SK-N-SH (cell line): ENCODE data around the gene GLS. TPM values are rescaled to one million over a fixed set of nuclear protein-coding genes. Genes with fewer than 3 reads are reported as not detected.

Experiments
- CTCF ChIA-PET: fragments of 300-600, 350-600 bp; formaldehyde crosslinking; extraction: SDS; loops from one replicate; lab custom pipeline; 2021; lab: Yijun Ruan, JAX
- POLR2A ChIA-PET: fragments of 350-600 bp; sonication (Branson Sonifier 250); formaldehyde crosslinking; extraction: SDS; loops from one replicate; lab custom pipeline; 2020; ENCODE audit warnings: antibody characterized with exemption, inconsistent platforms; lab: Yijun Ruan, JAX
- DNase-seq: peaks from one replicate; pipeline ENCODE4 v3.0.0; 2012
- H2AFZ ChIP-seq: fragments of 200-600 bp; sonication (generic); 2 replicates; pipeline ENCODE4 v1.8.1; 2016; ENCODE audit warnings: antibody characterized with exemption, mild to moderate bottlenecking, low read depth
- H3F3A ChIP-seq: fragments of 200-600 bp; sonication (generic); replicated peaks from 2 replicates; pipeline ENCODE3; 2016; ENCODE audit warnings: antibody characterized with exemption, mild to moderate bottlenecking; ENCODE audit not compliant: insufficient read depth
- H3K27ac ChIP-seq, 2 experiments: fragments of 200-500 bp in 1 of 2; fragments of 200-600 bp in 1 of 2; sonication (Bioruptor generic) in 1 of 2; sonication (generic), shearing (Covaris generic) in 1 of 2; 2 replicates each; pipeline versions ENCODE4 v1.5.1 to v1.6.1; 2014 to 2016; ENCODE audit warnings: low read depth in 2 of 2, inconsistent platforms in 1 of 2, low read length in 1 of 2, mild to moderate bottlenecking in 1 of 2, mixed read lengths in 1 of 2
- H3K27me3 ChIP-seq: fragments of 200-600 bp; sonication (generic), shearing (Covaris generic); 2 replicates; pipeline ENCODE4 v1.6.1; 2016; ENCODE audit warnings: mixed run types; ENCODE audit not compliant: insufficient read depth
- H3K36me3 ChIP-seq, 2 experiments: fragments of 200-500 bp in 1 of 2; fragments of 200-600 bp in 1 of 2; sonication (Bioruptor generic) in 1 of 2; sonication (generic) in 1 of 2; replicated peaks in 1 of 2; 2 replicates each; pipeline versions ENCODE3 to v1.5.1; 2014 to 2016; ENCODE audit warnings: low read length in 1 of 2, mild to moderate bottlenecking in 1 of 2; ENCODE audit not compliant: insufficient read depth in 2 of 2, control insufficient read depth in 1 of 2
- H3K4me1 ChIP-seq, 2 experiments: fragments of 200-500 bp in 1 of 2; fragments of 200-600 bp in 1 of 2; sonication (Bioruptor generic) in 1 of 2; sonication (generic), shearing (Covaris generic) in 1 of 2; 2 replicates each; pipeline versions ENCODE4 v1.5.1 to v1.6.1; 2014 to 2016; ENCODE audit warnings: low read depth in 1 of 2, low read length in 1 of 2, mixed run types in 1 of 2; ENCODE audit not compliant: insufficient read depth in 2 of 2, control insufficient read depth in 1 of 2
- H3K4me2 ChIP-seq: fragments of 200-600 bp; sonication (generic), shearing (Covaris generic); 2 replicates; pipeline ENCODE4 v1.6.1; 2017; ENCODE audit warnings: mixed run types
- H3K4me3 ChIP-seq, 2 experiments: fragments of 200-500 bp in 1 of 2; fragments of 200-600 bp in 1 of 2; sonication (Bioruptor generic) in 1 of 2; sonication (generic), shearing (Covaris generic) in 1 of 2; 2 replicates each; pipeline versions ENCODE4 v1.5.1 to v1.8.1; 2014 to 2016; ENCODE audit warnings: low read depth in 2 of 2, inconsistent platforms in 1 of 2, low read length in 1 of 2, mild to moderate bottlenecking in 1 of 2, mixed read lengths in 1 of 2, moderate library complexity in 1 of 2
- H3K79me2 ChIP-seq: fragments of 200-600 bp; sonication (generic); 2 replicates; pipeline ENCODE4 v1.8.1; 2017; ENCODE audit warnings: mild to moderate bottlenecking; ENCODE audit not compliant: insufficient read depth
- H3K9ac ChIP-seq: fragments of 200-600 bp; sonication (generic); 2 replicates; pipeline ENCODE4 v1.6.1; 2017; ENCODE audit warnings: mixed run types
- H3K9me2 ChIP-seq: fragments of 200-600 bp; sonication (generic); 2 replicates; pipeline ENCODE4 v1.6.1; 2017; ENCODE audit warnings: mixed run types
- H3K9me3 ChIP-seq: fragments of 200-600 bp; sonication (generic); 2 replicates; pipeline ENCODE4 v1.6.1; 2017; ENCODE audit warnings: mixed run types, mild to moderate bottlenecking, moderate library complexity
- H4K20me1 ChIP-seq: fragments of 200-600 bp; sonication (generic); 2 replicates; pipeline ENCODE4 v1.6.1; 2017; ENCODE audit warnings: mild to moderate bottlenecking, mixed run types; ENCODE audit not compliant: insufficient read depth
- CTCF ChIP-seq: fragments of 200-600 bp; sonication (generic); IDR thresholded peaks from 2 replicates; pipeline ENCODE4 v1.6.1; 2017; ENCODE audit warnings: antibody characterized with exemption, mild to moderate bottlenecking, moderate library complexity
- ELF1 ChIP-seq: IDR thresholded peaks from 2 replicates; pipeline ENCODE4 v1.4.0; 2012
- GABPA ChIP-seq: IDR thresholded peaks from 2 replicates; pipeline ENCODE4 v1.4.0; 2012; ENCODE audit warnings: low read depth, mild to moderate bottlenecking
- GATA2 ChIP-seq: sonication (generic); formaldehyde crosslinking; IDR thresholded peaks from 2 replicates; pipeline ENCODE4 v1.5.0; 2020; ENCODE audit warnings: mild to moderate bottlenecking, missing genetic modification reagents
- MEF2A ChIP-seq: IDR thresholded peaks from 2 replicates; pipeline ENCODE4 v1.4.0; 2012; ENCODE audit warnings: low read depth, borderline replicate concordance
- NFIC ChIP-seq: IDR thresholded peaks from 2 replicates; pipeline ENCODE4 v1.4.0; 2012; ENCODE audit warnings: borderline replicate concordance
- NRF1 ChIP-seq: IDR thresholded peaks from 2 replicates; pipeline ENCODE4 v1.6.1; 2012; ENCODE audit warnings: low read depth, mild to moderate bottlenecking, low read length
- RXRA ChIP-seq: IDR thresholded peaks from 2 replicates; pipeline ENCODE4 v1.4.0; 2012; ENCODE audit warnings: low read depth, mild to moderate bottlenecking, borderline replicate concordance
- SMC3 ChIP-seq: IDR thresholded peaks from 2 replicates; pipeline ENCODE4 v1.6.1; 2012; ENCODE audit warnings: low read depth, low read length, improper control_type of control experiment
- TAF1 ChIP-seq: IDR thresholded peaks from 2 replicates; pipeline ENCODE4 v1.6.1; 2012; ENCODE audit warnings: low read depth, mild to moderate bottlenecking, low read length, moderate library complexity, borderline replicate concordance
- TCF12 ChIP-seq: IDR thresholded peaks from 2 replicates; pipeline ENCODE4 v1.4.0; 2012
- TEAD4 ChIP-seq: IDR thresholded peaks from 2 replicates; pipeline ENCODE4 v1.4.0; 2012; ENCODE audit warnings: mild to moderate bottlenecking, borderline replicate concordance; ENCODE audit not compliant: insufficient read depth
- ZBTB33 ChIP-seq: IDR thresholded peaks from 2 replicates; pipeline ENCODE4 v1.4.0; 2012; ENCODE audit warnings: low read depth, borderline replicate concordance
- polyA plus RNA-seq, 3 experiments: library from polyadenylated mRNA; depleted of rRNA; stranded (reverse); fragments of >200 nt; gene quantifications; 2 replicates each; pipeline ENCODE4 v1.2.3, GENCODE V29; 2012
- TF ChIP-seq, protein P1 (sequence below): fragments of 150-350 bp; IDR thresholded peaks from 2 replicates; pipeline ENCODE4 v1.6.1; 2016; ENCODE audit warnings: mild to moderate bottlenecking, low read depth, low read length

The GLS gene
- polyA plus RNA-seq, 1 of the 3 experiments (the other 2 are of a cell fraction) = 37.2 TPM

GRCh38 chr2:190933361-190933760 is 52.7 kb downstream of the GLS start:
- no peak for DNase-seq
- H3K27ac ChIP-seq = no peak overlapping the region; a peak in 1 of 4 replicates
- no peak overlapping the region for H3K4me2 ChIP-seq
- peaks cover 38% of the 10 kb centered on the region for H3F3A ChIP-seq
- POLR2A ChIA-PET = no interaction called here
- TF ChIP-seq RXRA (no peak), GATA2 (CRISPR knock-in tag) (no peak), GABPA (no peak), CTCF (no peak), NRF1 (no peak), TAF1 (no peak), SMC3 (no peak), NFIC (no peak), ELF1 (no peak), TEAD4 (no peak)
- TF ChIP-seq, protein P1, sequence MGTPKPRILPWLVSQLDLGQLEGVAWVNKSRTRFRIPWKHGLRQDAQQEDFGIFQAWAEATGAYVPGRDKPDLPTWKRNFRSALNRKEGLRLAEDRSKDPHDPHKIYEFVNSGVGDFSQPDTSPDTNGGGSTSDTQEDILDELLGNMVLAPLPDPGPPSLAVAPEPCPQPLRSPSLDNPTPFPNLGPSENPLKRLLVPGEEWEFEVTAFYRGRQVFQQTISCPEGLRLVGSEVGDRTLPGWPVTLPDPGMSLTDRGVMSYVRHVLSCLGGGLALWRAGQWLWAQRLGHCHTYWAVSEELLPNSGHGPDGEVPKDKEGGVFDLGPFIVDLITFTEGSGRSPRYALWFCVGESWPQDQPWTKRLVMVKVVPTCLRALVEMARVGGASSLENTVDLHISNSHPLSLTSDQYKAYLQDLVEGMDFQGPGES = no peak
- no peaks in the 10 kb centered on the region for H3K9me3 ChIP-seq
- H3K9ac ChIP-seq = no peak overlapping the region
- H2AFZ ChIP-seq = no peak overlapping the region
- H3K36me3 ChIP-seq = peaks cover 85 to 86% of the 10 kb centered on the region in 2 experiments
- no peaks in the 10 kb centered on the region for H4K20me1 ChIP-seq
- CTCF ChIA-PET = interaction anchor here (0.6 kb wide), 1 partner anchor 568 kb away, joined by 3 read pairs; no protein-coding TSS in a partner anchor
- peaks cover 6 to 12% of the 10 kb centered on the region in 2 experiments; a peak in 2 of 4 replicates for H3K4me1 ChIP-seq
- H3K79me2 ChIP-seq = peaks cover 23% of the 10 kb centered on the region
- no peaks in the 10 kb centered on the region for H3K27me3 ChIP-seq
- no peak overlapping the region for H3K4me3 ChIP-seq
- H3K9me2 ChIP-seq = no peaks in the 10 kb centered on the region

- no peak for DNase-seq
Measured at GRCh38 chr2:190935054-190935453, 54.4 kb downstream of the GLS start.

More at GRCh38 chr2:190935054-190935453, 54.4 kb downstream of the GLS start:
- Histone ChIP-seq H3K9me3 (no peaks in the 10 kb centered on the region), H3K9ac (no peak overlapping the region), H3K79me2 (peaks cover 16% of the 10 kb centered on the region), H3K4me3 (no peak overlapping the region), H3K9me2 (no peaks in the 10 kb centered on the region), H2AFZ (no peak overlapping the region), H3K4me1 (peaks cover 8 to 15% of the 10 kb centered on the region in 2 experiments; a peak in 2 of 4 replicates), H3K27ac (no peak overlapping the region), H3F3A (peaks cover 46% of the 10 kb centered on the region), H4K20me1 (no peaks in the 10 kb centered on the region)
- CTCF ChIA-PET = no interaction called here
- no peak for TF ChIP-seq MEF2A
- no peak for TF ChIP-seq TAF1
- TF ChIP-seq ZBTB33 = no peak
- no peak for TF ChIP-seq TCF12
- TF ChIP-seq, all 33 proteins: peak for 0
- no peak overlapping the region for H3K4me2 ChIP-seq
- H3K36me3 ChIP-seq = peaks cover 83 to 84% of the 10 kb centered on the region in 2 experiments
- POLR2A ChIA-PET = no interaction called here
- no peaks in the 10 kb centered on the region for H3K27me3 ChIP-seq
